ENCODE results near the gene ITSN1. TPM values are rescaled to one million over a fixed set of nuclear protein-coding genes. Genes with fewer than 3 reads are reported as not detected.
A peak's percentile ranks its signal among the peaks of the same experiment; 100 is the strongest.
"Not testable (repeated sequence)": the region's sequence is repeated elsewhere in the genome, so short reads cannot be mapped to it uniquely, and the experiment has no call there.

ITSN1 gene
- total RNA-seq, 1 donor from 2014 or later = 41.9 TPM

DNA sequence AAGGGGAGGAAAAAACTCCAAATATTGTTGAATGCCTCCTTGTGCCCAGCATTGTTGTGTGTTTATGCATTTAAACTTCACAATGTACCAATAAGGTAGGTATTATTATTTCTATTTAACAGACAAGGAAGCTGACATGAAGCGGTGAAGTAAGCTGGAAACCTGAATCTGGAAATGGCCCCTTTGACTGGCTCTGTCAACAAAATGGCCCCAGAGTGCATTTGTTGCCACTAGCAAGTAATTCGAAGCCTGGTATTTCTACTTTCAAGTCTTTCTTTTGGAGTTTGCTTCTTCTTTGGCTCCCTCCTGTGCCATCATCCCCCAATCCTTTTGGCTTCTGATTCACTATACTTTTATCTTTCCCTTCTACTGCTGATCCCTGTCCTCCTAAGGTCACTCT, 23.9 kb upstream of the ITSN1 start:
- H3K36me3 ChIP-seq = peaks cover 61% of the 10 kb centered on the region
- no peaks in the 10 kb centered on the region for H3K9me3 ChIP-seq (replicated peaks)
- no peak for DNase-seq
- no peaks in the 10 kb centered on the region for H3K27me3 ChIP-seq (ENCODE audit: low read depth)
- no peak overlapping the region for H3K27ac ChIP-seq (replicated peaks)
- H3K4me3 ChIP-seq = no peak overlapping the region
- TF ChIP-seq, protein P1, sequence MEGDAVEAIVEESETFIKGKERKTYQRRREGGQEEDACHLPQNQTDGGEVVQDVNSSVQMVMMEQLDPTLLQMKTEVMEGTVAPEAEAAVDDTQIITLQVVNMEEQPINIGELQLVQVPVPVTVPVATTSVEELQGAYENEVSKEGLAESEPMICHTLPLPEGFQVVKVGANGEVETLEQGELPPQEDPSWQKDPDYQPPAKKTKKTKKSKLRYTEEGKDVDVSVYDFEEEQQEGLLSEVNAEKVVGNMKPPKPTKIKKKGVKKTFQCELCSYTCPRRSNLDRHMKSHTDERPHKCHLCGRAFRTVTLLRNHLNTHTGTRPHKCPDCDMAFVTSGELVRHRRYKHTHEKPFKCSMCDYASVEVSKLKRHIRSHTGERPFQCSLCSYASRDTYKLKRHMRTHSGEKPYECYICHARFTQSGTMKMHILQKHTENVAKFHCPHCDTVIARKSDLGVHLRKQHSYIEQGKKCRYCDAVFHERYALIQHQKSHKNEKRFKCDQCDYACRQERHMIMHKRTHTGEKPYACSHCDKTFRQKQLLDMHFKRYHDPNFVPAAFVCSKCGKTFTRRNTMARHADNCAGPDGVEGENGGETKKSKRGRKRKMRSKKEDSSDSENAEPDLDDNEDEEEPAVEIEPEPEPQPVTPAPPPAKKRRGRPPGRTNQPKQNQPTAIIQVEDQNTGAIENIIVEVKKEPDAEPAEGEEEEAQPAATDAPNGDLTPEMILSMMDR (IDR thresholded peaks at IDR 0.05; ENCODE audit: borderline replicate concordance) = no peak
- intact Hi-C loops (cut with micrococcal nuclease) = no loop called here
- H3K4me1 ChIP-seq = no peaks in the 10 kb centered on the region

DNA sequence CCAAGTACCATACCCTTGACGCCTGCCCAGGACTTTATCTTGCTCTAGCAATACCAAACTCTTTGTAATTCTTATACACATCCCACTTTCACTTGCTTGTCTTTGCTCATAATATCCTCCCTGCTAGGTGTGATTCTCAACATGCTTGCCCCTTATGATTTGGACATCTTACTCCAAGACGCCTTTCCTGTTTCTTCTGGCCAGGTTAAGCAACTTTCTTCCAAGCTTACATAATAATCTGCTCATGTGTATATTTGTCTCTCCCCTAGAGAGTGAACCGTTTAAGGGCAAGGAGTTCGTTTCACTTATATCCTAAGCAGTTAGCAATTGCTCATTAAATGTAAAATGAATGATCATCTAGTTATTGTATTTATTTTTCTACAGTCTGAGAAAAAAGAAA, 22.6 kb upstream of the ITSN1 start:
- Histone ChIP-seq H3K27ac (replicated peaks) (no peak overlapping the region), H3K36me3 (peaks cover 63% of the 10 kb centered on the region), H3K4me3 (no peak overlapping the region), H3K27me3 (ENCODE audit: low read depth) (no peaks in the 10 kb centered on the region), H3K4me1 (no peaks in the 10 kb centered on the region), H3K9me3 (replicated peaks) (no peaks in the 10 kb centered on the region)
- TF ChIP-seq, protein P1 (IDR thresholded peaks at IDR 0.05; ENCODE audit: borderline replicate concordance) = no peak
- DNase-seq = no peak
- intact Hi-C loops (cut with micrococcal nuclease) = no loop called here

DNA sequence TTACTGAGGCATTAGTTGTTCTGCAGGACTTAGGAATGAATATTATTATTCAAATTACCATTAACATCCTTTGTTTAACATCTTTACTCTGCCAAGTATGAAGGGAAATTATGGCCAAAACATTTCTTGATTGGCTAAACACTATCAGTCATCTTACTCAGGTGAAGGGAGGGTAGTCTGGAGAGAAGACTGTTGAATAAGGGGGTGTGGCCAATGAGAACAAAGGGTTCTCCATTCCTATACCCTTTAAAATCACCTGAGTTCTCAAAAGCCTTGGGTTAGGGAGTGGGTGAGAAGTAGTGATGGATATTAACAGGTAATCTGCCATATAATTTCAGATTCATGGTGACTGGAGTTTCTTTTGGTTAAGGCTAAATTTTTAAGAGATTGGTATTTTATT, 20.0 kb upstream of the ITSN1 start:
- no peak for DNase-seq
- Histone ChIP-seq H3K36me3 (peaks cover 49% of the 10 kb centered on the region), H3K27me3 (ENCODE audit: low read depth) (no peaks in the 10 kb centered on the region), H3K27ac (replicated peaks) (no peak overlapping the region), H3K9me3 (replicated peaks) (no peaks in the 10 kb centered on the region), H3K4me1 (no peaks in the 10 kb centered on the region), H3K4me3 (no peak overlapping the region)
- intact Hi-C loops (cut with micrococcal nuclease) = no loop called here
- TF ChIP-seq, protein P1 (IDR thresholded peaks at IDR 0.05; ENCODE audit: borderline replicate concordance) = no peak

DNA sequence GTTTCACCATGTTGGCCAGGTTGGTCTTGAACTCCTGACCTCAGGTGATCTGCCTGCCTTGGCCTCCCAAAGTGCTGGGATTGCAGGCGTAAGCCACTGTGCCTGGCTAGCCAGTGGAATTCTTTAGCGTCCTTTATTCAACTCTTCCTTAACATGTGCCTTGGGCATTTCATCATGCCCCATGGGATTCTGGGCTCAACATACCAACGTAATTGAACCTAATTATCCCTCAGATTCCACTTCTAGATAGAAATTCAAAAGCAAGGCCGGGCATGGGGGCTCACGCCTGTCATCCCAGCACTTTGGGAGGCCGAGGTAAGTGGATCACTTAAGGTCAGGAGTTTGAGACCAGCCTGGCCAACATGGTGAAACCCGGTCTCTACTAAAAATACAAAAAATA, 16.1 kb upstream of the ITSN1 start:
- H3K27ac ChIP-seq (replicated peaks); DNase-seq; intact Hi-C loops (cut with micrococcal nuclease); H3K4me3 ChIP-seq; H3K4me1 ChIP-seq; H3K9me3 ChIP-seq (replicated peaks); H3K27me3 ChIP-seq (ENCODE audit: low read depth): not testable (repeated sequence)
- peaks cover 54% of the 10 kb centered on the region for H3K36me3 ChIP-seq

DNA sequence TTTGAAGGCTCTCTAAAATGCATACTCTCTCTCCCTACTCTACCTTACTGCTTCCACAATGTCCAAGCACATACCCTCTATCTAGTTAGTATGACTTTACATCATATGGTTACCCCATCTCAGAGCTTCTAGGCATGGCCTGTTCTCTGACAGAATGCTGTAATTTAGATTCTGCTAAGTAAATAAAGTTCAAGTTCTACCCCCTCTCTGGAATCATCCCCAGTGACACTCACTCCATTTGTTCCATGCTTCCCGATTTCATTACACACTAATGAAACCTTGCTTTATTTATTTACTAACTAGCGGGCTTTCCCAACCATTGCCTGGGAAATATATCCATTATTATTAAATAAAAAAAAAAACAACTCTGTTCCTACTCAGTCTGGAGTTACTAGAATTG, 8.0 kb upstream of the ITSN1 start:
- intact Hi-C loops (cut with micrococcal nuclease) = no loop called here
- TF ChIP-seq, protein P1 (IDR thresholded peaks at IDR 0.05; ENCODE audit: borderline replicate concordance) = no peak
- H3K27ac ChIP-seq (replicated peaks) = no peak overlapping the region
- no peaks in the 10 kb centered on the region for H3K4me1 ChIP-seq
- DNase-seq = no peak
- no peak overlapping the region for H3K4me3 ChIP-seq
- H3K27me3 ChIP-seq (ENCODE audit: low read depth) = no peaks in the 10 kb centered on the region
- peaks cover 22% of the 10 kb centered on the region for H3K36me3 ChIP-seq
- no peaks in the 10 kb centered on the region for H3K9me3 ChIP-seq (replicated peaks)

DNA sequence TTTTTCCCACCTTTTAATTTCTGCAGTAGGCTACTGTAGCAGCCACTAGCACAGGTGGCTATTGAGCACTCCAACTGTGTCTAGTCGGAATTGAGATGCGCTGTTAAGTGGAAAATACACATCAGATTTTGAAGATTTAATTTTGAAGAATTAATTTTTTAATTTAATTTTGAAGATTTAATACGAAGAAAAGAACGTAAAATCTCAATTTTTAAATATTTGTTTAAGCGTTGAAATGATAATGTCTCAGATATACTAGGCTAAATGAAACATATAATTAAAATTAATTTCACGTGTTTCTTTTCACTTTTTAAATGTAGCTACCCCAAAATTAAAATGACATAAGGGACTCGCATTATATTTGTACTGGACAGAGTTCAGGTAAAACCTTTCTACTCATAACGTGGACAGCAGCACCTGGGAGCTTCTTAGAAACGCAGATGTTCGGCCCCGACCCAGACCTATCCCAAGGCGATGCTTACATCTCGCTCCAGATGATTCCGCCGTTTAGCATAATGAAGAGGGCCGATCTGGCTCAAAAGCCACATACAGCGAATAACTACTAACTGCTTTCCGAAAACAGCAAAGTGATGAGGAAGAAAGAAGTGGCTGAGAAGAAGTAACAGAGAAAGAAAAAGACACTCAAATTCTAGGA, 1.5 kb upstream of the ITSN1 start:
- H3K27ac ChIP-seq (replicated peaks) = peak overlapping the region; percentile 98
- H3K4me3 ChIP-seq = peak overlapping the region; percentile 92
- peaks cover 5% of the 10 kb centered on the region for H3K36me3 ChIP-seq
- intact Hi-C loops (cut with micrococcal nuclease) = no loop called here
- DNase-seq = no peak
- H3K27me3 ChIP-seq (ENCODE audit: low read depth) = no peaks in the 10 kb centered on the region
- H3K4me1 ChIP-seq = peaks cover 47% of the 10 kb centered on the region
- TF ChIP-seq, protein P1 (IDR thresholded peaks at IDR 0.05; ENCODE audit: borderline replicate concordance) = no peak
- H3K9me3 ChIP-seq (replicated peaks) = no peaks in the 10 kb centered on the region
